OCI-LY3 (cell line): Measurements from ENCODE around the gene CHST2.

Source experiments
- H2AFZ ChIP-seq: fragments of 200-600, 300-600 bp; shearing (Covaris generic); 2 replicates; pipeline ENCODE4 v1.6.0; 2014; ENCODE audit warnings: antibody characterized with exemption, low read depth, low read length
- H3K27ac ChIP-seq: fragments of 200-600, 300-600 bp; sonication (generic); 2 replicates; pipeline ENCODE4 v1.5.1; 2014; ENCODE audit warnings: mild to moderate bottlenecking, low read length, moderate library complexity, mixed read lengths
- H3K27me3 ChIP-seq: fragments of 200-600, 300-600 bp; sonication (generic); 2 replicates; pipeline ENCODE4 v1.6.1; 2014; ENCODE audit warnings: low read depth, low read length, mixed read lengths
- H3K36me3 ChIP-seq: fragments of 200-600, 300-600 bp; sonication (generic); replicated peaks from 2 replicates; pipeline ENCODE3; 2014; ENCODE audit warnings: low read depth, low read length, mixed read lengths
- H3K4me1 ChIP-seq: fragments of 300-600, 200-600 bp; sonication (generic); 2 replicates; pipeline ENCODE4 v1.6.1; 2014; ENCODE audit warnings: low read length, mixed read lengths
- H3K4me2 ChIP-seq: fragments of 200-600, 300-600 bp; sonication (generic); 2 replicates; pipeline ENCODE4 v1.6.1; 2014; ENCODE audit warnings: low read length, mixed read lengths
- H3K4me3 ChIP-seq: fragments of 300-600, 200-600 bp; sonication (generic); 2 replicates; pipeline ENCODE4 v1.5.1; 2014; ENCODE audit warnings: antibody characterized with exemption, mild to moderate bottlenecking, low read length, moderate library complexity
- H3K79me2 ChIP-seq: fragments of 300-600, 200-600 bp; shearing (Covaris generic); 2 replicates; pipeline ENCODE4 v1.6.1; 2014; ENCODE audit warnings: mild to moderate bottlenecking, low read length, mixed read lengths
- H3K9ac ChIP-seq: fragments of 300-600, 200-600 bp; shearing (Covaris generic); 2 replicates; pipeline ENCODE4 v1.6.0; 2014; ENCODE audit warnings: mild to moderate bottlenecking, low read length, moderate library complexity
- H3K9me3 ChIP-seq: fragments of 200-600, 300-600 bp; shearing (Covaris generic); 2 replicates; pipeline ENCODE4 v1.6.1; 2014; ENCODE audit warnings: low read length, mixed read lengths; ENCODE audit not compliant: insufficient read depth
- H4K20me1 ChIP-seq: fragments of 200-600, 300-600 bp; sonication (generic); 2 replicates; pipeline ENCODE4 v1.6.1; 2016; ENCODE audit warnings: low read length, mixed read lengths; ENCODE audit not compliant: insufficient read depth
- EZH2phosphoT487 ChIP-seq: fragments of 200-600 bp; shearing (Covaris generic); IDR thresholded peaks from 2 replicates; pipeline ENCODE4 v1.6.1; 2018; ENCODE audit warnings: antibody characterized with exemption, mixed run types, low read depth
- TF ChIP-seq, protein P1 (sequence below): fragments of 200-600, 300-600 bp; sonication (generic); IDR thresholded peaks from 2 replicates; pipeline ENCODE4 v1.5.1; 2014; ENCODE audit warnings: antibody characterized with exemption, low read length, low read depth

Gene CHST2

DNA sequence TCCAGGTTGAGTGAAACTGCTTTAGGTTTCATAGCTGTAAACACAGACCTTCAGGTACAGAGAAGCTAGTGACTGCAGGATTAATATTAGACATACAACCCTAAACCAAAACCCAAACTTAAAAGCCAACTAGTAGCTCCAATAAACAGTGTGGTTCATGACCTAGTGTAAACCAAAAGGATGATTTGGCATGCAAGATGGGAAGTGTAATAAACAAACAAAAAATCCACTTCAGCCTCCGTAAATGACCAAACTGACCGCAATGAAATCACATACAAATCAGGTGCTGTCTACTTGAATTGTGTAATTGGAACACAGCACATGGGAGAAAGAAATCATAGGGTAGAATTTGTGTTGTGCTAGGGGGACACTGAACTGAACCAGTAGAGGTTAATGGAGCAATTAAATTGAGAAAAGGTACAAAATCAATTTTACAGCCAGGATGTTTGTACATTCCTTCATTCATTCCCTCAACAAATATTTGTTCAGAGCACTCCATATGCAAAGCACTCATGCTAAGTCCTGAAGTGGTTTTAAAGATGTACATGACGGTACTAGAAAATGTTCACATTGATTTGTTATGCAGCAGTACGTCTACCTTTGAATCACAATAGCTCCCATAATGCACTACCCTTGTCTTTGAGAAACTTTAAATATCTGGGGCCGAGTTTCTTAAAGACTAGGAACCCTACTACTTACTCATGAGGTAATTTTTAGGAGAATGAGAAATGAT is 21.4 kb upstream of the CHST2 start:
- Histone ChIP-seq H2AFZ (no peak overlapping the region), H3K27me3 (no peaks in the 10 kb centered on the region), H3K4me1 (no peaks in the 10 kb centered on the region), H3K27ac (no peak overlapping the region), H3K4me3 (no peak overlapping the region), H3K9me3 (no peaks in the 10 kb centered on the region), H3K79me2 (no peaks in the 10 kb centered on the region), H3K36me3 (no peaks in the 10 kb centered on the region), H4K20me1 (no peaks in the 10 kb centered on the region), H3K4me2 (no peak overlapping the region), H3K9ac (no peak overlapping the region)
- TF ChIP-seq EZH2phosphoT487, result no peak
- TF ChIP-seq, protein P1, sequence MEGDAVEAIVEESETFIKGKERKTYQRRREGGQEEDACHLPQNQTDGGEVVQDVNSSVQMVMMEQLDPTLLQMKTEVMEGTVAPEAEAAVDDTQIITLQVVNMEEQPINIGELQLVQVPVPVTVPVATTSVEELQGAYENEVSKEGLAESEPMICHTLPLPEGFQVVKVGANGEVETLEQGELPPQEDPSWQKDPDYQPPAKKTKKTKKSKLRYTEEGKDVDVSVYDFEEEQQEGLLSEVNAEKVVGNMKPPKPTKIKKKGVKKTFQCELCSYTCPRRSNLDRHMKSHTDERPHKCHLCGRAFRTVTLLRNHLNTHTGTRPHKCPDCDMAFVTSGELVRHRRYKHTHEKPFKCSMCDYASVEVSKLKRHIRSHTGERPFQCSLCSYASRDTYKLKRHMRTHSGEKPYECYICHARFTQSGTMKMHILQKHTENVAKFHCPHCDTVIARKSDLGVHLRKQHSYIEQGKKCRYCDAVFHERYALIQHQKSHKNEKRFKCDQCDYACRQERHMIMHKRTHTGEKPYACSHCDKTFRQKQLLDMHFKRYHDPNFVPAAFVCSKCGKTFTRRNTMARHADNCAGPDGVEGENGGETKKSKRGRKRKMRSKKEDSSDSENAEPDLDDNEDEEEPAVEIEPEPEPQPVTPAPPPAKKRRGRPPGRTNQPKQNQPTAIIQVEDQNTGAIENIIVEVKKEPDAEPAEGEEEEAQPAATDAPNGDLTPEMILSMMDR, result no peak

DNA sequence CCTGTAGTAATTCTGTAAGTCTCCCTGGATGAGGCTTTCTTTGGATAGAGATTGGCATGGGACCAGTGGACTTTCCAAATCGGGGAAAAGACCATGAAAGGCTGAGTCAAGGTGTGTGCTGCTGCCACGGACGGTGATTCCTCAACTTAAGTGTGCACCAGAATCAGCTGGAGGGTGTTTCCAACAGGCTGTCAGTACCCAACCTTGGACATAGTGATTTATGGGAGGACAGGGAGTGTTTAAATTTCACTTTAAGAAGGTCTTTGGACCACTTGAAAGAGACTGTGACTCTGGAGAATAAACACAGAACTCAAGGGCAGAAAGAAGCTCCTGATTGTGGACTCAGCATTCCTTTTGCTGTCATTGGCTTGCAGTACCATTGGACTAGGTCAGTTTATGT is 20.4 kb upstream of the CHST2 start:
- H3K4me2 ChIP-seq, result no peak overlapping the region
- H3K27me3 ChIP-seq, result no peaks in the 10 kb centered on the region
- TF ChIP-seq, protein P1, result no peak
- H3K4me1 ChIP-seq, result peaks cover 5% of the 10 kb centered on the region; the same call in 1 of the 2 replicates
- no peaks in the 10 kb centered on the region for H3K79me2 ChIP-seq
- H3K4me3 ChIP-seq, result no peak overlapping the region
- no peak overlapping the region for H3K9ac ChIP-seq
- peaks cover 1% of the 10 kb centered on the region; the same call in 1 of the 2 replicates for H3K9me3 ChIP-seq
- no peak overlapping the region for H2AFZ ChIP-seq
- H3K27ac ChIP-seq, result no peak overlapping the region
- H3K36me3 ChIP-seq, result peaks cover 1% of the 10 kb centered on the region
- H4K20me1 ChIP-seq, result no peaks in the 10 kb centered on the region

DNA sequence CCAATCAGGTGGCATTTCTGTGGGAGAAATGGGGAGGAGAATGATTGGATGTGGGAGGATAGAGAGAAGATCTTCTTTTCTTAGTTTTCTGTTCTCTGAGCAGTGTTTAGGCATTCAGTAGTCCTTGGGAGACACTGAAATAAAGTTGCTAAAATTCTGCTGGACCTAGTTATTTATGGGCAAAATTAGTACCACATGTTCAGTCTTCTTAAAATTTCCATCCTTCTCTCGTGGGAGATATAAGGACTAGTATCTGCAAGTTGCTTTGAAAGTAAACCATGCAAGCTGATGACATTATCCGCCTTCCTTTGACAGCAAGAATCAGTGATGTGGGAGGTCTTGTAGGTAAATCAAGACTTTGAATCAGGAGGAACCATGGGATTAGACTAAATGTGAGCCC is 19.9 kb upstream of the CHST2 start:
- Histone ChIP-seq H3K4me2 (no peak overlapping the region), H3K9me3 (peaks cover 6% of the 10 kb centered on the region; the same call in 1 of the 2 replicates), H3K4me3 (no peak overlapping the region), H3K36me3 (peaks cover 5% of the 10 kb centered on the region), H3K27me3 (no peaks in the 10 kb centered on the region), H2AFZ (no peak overlapping the region), H3K4me1 (peaks cover 5% of the 10 kb centered on the region; the same call in 1 of the 2 replicates), H4K20me1 (no peaks in the 10 kb centered on the region), H3K9ac (no peak overlapping the region), H3K79me2 (no peaks in the 10 kb centered on the region), H3K27ac (no peak overlapping the region)
- TF ChIP-seq EZH2phosphoT487, result no peak
- TF ChIP-seq, protein P1, result no peak

DNA sequence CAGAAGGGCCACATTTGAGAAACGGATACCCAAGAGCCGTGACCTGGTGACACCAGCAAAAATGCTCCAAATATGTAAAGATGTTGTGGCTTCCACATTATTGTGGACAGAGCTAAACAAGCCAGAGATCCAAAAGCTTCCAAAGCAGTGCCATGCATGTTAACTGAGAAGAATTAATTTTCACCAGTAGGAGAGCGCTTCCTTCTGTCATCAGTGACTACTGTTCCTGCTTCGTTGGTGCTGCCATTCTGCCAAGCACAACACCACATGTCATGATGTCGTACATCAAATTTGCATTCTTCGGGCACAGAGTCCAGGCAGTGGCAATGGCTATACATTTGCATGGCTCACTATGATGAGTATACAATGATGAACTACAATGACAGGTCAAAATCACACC is 19.1 kb upstream of the CHST2 start:
- no peaks in the 10 kb centered on the region for H3K27me3 ChIP-seq
- no peak overlapping the region for H3K4me2 ChIP-seq
- H3K27ac ChIP-seq, result no peak overlapping the region
- H3K36me3 ChIP-seq, result peaks cover 5% of the 10 kb centered on the region
- H3K4me3 ChIP-seq, result no peak overlapping the region
- H4K20me1 ChIP-seq, result no peaks in the 10 kb centered on the region
- peaks cover 5% of the 10 kb centered on the region; the same call in 1 of the 2 replicates for H3K4me1 ChIP-seq
- no peak for TF ChIP-seq EZH2phosphoT487
- TF ChIP-seq, protein P1, result no peak
- H3K9me3 ChIP-seq, result peaks cover 13% of the 10 kb centered on the region
- no peak overlapping the region for H2AFZ ChIP-seq
- no peak overlapping the region for H3K9ac ChIP-seq
- H3K79me2 ChIP-seq, result no peaks in the 10 kb centered on the region
